ENCODE data around the gene ENDOU. TPM values are rescaled to one million over a fixed set of nuclear protein-coding genes. Genes with fewer than 3 reads are reported as not detected.

The ENDOU gene
- polyA plus RNA-seq, 3 donors, result 0.14 to 2.0 (median 0.54) TPM

DNA sequence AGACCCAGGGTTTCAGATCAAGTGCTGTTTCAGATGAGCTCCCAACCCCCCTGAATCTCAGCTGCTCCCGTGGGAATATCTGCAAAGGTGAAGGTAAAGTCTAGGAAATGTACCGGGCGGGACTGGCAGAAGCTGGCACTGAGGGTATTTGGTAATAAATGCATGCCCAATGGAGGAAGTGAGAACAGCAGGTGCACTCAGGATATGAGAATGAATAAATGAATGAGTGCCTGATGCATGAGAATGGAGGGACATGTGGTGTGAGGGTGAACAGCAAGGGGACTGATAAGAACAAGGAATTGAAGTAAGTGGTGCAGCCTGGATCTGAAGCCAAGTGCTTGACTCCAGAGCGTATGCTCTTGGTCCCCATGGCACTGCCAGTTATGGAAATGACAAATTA is 21.8 kb upstream of the ENDOU start:
- WGBS, 3 donors, result 78 to 85% (median 81%) methylated on average over 4 of the region's 4 CpGs
- no peak overlapping the region for H3K27ac ChIP-seq (ENCODE audit: low read depth, low read length)

DNA sequence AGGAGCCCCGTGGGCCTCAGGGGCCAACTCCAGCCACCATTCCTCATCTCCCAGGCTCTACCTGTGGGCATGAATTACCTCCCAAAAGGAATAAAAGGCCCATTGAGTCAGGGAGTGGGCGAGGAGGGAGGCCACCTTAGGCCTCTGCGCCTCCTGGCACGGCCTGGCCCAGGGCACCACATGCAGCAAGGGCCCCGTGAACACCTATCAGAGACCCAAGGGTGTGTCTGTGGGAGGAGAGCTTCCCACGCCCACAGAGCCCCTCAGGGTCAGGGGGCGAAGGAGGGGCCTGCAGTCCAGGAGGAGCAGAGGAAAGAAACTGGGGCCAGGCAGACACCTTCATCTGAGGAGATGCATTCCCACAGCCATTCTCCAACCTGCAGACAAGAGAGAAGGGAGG is 21.2 kb upstream of the ENDOU start:
- 84 to 92% (median 88%) methylated on average over 7 of the region's 7 CpGs for WGBS, 3 donors
- no peak overlapping the region for H3K27ac ChIP-seq (ENCODE audit: low read depth, low read length)

DNA sequence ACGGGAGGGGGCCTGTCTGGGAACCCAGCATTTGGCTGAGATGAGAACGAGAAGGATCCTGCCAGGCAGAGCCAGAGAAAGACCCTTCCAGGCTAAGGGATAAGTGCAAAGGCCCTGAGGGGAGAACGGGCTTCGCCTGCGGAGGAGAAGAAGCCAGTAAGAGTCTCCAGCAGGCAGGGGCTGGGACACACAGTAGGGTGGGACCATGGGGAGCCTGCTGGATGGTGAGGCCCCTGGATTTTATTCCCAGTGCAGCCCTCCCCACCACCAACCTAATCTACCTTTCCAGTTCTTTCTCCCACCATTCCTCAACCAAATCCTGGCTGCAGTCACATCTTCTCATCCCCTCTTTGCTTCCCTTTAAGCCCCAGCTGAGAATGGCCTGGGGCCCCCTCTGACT is 20.8 kb upstream of the ENDOU start:
- H3K27ac ChIP-seq (ENCODE audit: low read depth, low read length), result no peak overlapping the region
- 85 to 97% (median 88%) methylated on average over 5 of the region's 5 CpGs for WGBS, 3 donors

DNA sequence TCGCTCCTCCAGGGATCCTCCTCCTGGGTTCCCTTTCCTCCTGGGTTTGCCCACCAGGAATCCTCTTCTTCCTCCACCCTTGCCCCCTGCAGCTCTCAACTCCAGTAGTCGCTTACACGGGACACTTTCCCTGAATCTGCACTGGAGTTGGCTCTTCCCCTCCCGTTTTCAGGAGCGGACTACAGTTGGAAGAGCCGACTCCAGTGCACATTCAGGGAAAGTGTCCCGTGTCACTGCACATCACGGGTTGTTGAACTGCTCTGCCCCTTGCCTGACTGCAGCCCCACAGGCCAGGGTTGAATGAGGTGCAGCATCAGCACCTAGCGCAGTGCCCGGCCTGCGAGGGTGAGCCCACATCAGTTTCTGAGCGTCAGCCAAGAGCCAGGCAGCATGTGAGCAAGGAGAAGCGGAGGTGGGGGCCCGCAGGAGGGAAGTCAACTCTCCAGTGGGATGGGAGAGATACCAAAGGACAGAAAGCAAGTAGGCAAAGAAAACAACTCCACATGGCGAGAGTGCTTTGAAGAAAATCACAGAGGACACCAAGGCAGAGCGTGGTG is 20.3 kb upstream of the ENDOU start:
- no peak overlapping the region for H3K27ac ChIP-seq (ENCODE audit: low read depth, low read length)
- 81 to 87% (median 82%) methylated on average over 16 of the region's 16 CpGs for WGBS, 3 donors

DNA sequence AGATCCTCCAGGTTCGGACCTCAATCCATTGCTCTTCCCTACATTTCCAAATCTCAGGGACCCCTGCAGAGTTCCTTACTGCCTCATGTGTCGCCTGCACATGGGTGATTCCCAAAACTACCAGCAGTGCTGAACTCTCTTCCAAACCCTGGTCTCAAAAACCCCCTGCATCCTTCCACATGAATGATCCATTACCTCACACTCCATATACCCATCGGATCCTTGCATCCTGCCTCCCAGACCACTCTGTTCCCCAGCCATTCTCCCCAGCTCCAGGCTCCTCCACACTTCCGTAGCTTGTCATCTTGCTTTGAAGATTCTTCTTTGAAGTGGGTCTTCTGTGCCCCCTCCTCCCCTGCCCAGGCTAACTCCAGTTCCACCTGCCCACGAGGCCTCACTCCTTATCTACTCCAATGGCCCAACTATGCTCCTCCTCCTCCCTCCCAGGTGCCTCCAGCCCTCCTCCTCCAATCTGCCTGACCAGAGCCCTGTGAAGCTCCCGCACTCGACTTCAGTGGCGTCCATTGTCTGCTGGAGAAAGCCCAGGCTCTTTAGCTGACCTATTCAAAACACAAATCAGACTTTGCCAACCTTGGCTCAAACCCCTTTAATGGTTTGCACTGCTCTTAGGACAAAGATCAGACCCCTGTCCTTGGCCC is 19.6 kb upstream of the ENDOU start:
- 76 to 85% (median 82%) methylated on average over 8 of the region's 8 CpGs for WGBS, 3 donors
- H3K27ac ChIP-seq (ENCODE audit: low read depth, low read length), result no peak overlapping the region

DNA sequence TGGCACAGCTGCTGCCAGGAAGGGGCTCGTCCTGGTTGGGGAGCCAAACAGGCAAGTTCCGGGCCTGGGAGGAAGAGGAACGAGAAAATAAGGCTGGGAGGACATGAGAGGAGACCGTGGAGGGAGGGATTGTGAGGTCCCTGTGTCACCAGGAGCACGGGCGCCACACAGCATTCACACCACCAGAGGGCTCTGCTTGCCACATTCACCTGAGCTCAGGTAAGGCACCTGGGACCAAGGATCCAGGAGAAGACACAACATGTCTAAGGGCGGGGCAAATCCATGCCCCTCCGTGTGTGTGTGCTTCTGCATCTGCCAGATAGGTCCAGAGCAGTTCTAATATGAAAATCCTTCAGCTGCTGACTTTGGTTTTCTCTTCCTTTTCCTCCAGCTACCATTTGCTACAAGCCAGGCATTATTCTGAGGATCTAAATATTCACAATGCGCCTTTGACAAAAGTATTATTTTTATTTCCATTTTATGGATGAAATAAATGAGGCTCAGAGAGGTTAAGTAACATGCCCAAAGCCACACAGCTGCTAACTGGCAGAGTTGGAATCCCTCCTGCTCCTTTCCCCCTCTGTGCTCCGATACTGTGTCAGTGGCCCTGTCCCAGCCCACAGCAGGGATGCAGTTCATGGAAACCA is 18.8 kb upstream of the ENDOU start:
- H3K27ac ChIP-seq (ENCODE audit: low read depth, low read length), result no peak overlapping the region
- 32 to 59% (median 56%) methylated on average over 10 of the region's 10 CpGs for WGBS, 3 donors

DNA sequence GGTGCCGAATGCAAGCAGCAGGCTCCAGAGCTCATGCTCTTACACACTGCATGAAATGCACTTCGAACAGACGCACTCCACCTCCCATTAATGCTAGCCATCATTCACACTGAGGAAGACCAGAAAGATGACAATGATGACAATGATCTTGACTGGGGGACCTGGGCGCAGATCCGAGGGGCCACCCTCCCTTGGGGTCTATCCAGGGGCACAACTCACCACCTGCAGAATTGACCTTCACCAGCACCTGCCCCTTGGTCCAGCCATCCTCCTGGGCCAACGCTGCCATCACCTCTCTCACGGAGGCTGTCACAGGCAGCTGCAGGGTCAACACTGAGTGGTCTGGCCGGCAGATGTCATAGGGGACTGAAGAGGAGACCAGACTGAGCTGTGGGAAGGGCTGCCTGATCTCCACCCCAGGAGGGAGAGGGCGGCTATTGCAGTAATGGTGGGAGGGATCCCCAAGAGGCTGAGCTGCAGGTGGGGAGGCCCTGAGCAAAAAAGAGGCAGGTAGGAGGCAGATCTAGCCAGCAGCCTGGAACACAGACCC is 18.1 kb upstream of the ENDOU start:
- no peak overlapping the region for H3K27ac ChIP-seq (ENCODE audit: low read depth, low read length)
- WGBS, 3 donors, result 67 to 88% (median 87%) methylated on average over 9 of the region's 9 CpGs

DNA sequence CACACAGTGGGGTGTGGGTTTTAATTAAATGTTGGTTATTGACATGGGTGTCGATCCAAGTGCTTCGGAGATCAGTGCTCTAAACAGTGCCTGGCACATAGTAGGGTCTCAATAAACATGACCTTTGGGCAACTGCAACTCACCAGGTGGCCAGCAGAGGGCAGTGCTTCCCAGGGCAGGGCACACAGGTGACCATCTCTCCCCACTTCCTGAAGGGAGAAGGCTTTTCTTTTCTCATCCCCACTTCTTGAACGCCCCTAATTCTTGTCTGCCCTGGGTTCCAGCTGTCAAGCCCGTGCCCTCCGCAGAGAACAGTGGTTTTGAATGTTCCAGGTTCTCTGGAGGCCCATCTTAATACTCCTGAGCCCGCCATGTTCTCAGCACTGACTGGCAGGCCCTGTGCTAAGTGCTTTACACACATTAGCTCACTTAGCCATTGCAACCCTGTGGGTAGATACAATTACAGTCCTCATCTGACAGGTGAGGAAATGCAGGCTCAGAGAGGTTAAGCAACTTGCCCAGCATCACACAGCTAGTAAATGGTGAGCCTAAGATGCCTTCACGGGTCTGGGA is 17.0 kb upstream of the ENDOU start:
- no peak overlapping the region for H3K27ac ChIP-seq (ENCODE audit: low read depth, low read length)
- 63 to 70% (median 67%) methylated on average over 7 of the region's 7 CpGs for WGBS, 3 donors

DNA sequence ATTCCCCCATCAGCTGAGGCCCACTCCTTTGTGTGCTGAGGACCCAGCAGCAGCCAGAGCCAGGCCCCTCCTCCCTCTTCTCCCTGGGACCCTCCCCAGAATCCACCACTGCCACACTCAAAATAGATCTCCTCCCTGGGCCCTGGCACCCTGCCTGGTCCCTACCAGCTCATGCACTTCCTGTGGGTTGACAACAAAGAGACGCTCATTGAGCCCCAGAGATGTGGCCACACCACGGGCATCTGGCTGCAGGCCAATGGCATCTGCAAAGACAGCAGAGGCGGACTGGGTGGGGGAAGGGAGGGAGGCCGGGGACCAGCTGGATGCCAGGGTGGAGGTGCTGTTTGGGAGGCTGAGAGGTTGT is 16.0 kb upstream of the ENDOU start:
- WGBS, 3 donors, result 17 to 24% (median 17%) methylated on average over 4 of the region's 4 CpGs
- no peak overlapping the region for H3K27ac ChIP-seq (ENCODE audit: low read depth, low read length)

DNA sequence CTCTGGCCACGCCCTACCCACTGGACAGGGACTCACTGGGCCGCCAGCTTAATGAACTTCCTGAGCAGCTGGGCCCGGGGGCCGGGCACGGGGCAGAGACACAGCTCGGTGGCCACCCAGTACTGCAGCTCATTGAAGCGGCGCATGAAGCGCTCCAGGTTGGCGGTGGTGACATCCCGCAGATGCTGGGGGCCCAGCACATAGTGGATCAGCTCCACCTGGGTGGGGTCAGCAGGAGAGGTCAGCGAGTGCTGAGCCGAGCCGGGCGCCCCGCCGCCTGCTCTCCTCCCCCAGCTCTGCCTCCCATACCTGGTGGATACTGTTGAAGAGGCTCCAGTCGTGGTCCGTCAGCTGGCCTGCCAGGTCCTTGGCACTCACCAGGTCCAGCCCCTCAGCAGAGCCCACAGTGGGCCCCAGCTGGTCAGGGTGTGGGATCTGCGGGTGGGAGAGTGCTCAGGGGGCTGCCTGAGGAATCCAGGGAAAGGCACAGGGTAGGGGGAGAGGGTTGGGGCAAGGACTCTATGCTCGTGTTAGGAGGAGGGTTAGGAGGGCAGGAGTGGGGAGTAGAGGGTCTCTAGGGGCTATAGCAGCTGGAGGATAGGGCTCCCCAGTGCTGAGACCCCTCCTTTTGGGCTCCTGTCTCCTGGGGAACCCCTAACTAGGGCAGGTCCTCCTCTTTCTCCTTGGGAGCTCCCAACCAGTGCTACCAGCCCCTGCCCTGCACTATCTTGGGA is 15.5 kb upstream of the ENDOU start:
- 60 to 78% (median 63%) methylated on average over 21 of the region's 21 CpGs for WGBS, 3 donors
- no peak overlapping the region for H3K27ac ChIP-seq (ENCODE audit: low read depth, low read length)

DNA sequence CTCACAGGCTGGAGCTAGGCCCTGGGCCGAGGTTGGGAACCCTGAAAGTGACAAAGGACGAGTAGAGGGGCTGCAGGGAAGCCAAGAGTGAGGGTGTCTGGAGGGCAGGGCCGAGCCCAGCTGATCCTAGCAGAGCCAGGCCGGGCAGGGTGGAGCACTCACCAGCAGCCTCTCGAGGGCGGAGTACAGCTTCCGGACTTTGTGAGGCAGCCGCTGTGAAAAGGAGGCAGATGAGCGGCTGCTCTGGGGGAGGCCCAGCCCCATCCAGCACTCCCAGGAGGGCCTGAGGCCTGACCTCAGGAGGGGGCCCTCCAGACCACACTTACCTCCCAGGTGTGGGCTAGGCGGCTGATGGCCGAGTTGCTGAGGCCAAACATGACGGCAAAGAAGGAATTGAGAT is 14.7 kb upstream of the ENDOU start:
- 66 to 78% (median 71%) methylated on average over 12 of the region's 12 CpGs for WGBS, 3 donors
- no peak overlapping the region for H3K27ac ChIP-seq (ENCODE audit: low read depth, low read length)

DNA sequence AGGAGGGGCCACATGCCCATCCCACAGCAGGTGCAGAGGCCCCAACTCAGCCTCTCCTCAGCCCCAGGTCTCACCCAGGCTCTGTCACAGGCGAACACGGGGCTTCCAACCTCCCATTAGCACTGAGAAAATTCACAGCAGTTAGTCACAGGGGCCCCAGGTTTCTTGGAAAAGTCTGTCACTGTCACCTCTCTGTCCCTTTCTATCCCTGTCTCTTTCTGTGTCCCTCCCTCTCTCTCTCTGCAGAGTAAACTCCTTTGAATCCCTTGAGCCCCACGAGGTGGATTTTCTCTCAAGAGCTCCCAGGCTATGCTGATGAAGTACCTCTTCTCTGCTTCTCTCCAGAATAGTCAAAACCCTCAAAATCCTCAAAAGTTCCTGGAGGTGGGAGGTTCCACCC is 14.0 kb upstream of the ENDOU start:
- H3K27ac ChIP-seq (ENCODE audit: low read depth, low read length), result no peak overlapping the region
- 78 to 94% (median 90%) methylated on average over 3 of the region's 3 CpGs for WGBS, 3 donors

DNA sequence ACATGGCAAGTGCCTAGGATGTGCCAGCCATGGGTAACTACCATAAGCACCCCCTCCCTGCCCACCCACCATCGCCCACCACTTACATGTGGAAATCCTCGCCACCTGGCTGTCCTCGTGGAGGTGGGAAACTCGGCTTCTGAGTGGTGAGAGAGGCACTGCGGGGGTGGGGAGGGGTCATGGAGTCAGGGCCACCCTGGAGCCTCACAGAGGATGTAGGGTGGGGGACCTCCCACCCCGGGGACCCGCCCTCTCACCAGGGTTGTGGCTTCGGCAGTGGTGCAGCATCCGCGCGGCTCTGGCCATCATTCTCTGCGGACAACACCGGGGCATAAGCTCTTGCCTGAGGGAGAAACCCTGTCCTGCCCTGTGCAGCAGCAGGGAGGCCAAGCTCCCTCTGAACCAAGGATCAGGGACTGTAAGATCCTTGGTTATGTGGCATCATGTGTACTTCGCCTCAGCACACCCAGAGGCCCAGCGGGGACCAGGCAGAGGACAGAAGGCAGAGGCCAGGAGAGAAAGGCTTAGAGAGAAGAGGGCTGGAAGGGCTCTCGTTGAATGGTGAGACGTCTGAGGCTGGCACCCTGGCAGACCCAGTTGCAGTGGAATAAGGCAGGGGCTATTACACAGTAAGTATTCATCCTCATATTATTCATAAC is 12.8 kb upstream of the ENDOU start:
- H3K27ac ChIP-seq (ENCODE audit: low read depth, low read length), result no peak overlapping the region
- 84 to 89% (median 84%) methylated on average over 17 of the region's 17 CpGs for WGBS, 3 donors

DNA sequence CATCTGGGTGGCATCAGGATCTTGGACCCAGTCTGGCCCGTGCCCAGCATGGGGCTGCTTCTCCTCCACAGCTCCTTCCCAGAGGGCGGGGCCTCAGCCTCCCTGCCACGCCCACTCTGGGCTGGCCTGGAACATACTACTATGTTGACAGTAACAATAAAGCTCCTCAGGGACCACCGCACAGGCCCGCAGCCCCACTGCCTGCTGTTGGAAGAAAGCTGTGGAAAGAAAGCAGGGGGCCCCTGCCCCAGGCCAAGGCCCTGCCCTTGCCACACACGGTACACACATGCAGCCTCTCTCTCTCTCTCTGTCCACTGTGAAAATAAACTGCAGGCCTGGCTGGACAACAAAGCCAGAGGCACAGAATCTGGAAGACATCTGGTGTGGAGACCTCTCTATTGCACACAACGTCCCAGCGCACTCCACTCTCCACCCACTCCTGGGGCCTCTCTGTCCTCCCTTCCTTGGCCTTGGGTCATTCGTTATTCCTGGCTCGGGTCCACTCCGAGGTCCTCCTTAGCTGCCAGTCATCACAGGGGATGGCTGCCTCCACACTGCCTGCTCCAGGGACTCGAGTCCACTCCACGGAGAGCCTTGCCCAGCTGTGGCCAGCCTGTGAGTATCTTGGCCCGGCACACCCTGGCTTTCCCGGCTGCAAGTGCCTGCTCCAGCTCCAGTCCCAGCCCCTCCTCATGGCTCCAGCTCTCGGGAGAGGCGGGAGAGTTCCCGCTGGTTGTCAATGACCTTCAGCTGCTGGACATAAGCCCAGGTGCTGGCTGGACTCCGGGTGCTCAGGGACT is 11.8 kb upstream of the ENDOU start:
- WGBS, 3 donors, result 14 to 41% (median 31%) methylated on average over 19 of the region's 19 CpGs
- H3K27ac ChIP-seq (ENCODE audit: low read depth, low read length), result no peak overlapping the region

DNA sequence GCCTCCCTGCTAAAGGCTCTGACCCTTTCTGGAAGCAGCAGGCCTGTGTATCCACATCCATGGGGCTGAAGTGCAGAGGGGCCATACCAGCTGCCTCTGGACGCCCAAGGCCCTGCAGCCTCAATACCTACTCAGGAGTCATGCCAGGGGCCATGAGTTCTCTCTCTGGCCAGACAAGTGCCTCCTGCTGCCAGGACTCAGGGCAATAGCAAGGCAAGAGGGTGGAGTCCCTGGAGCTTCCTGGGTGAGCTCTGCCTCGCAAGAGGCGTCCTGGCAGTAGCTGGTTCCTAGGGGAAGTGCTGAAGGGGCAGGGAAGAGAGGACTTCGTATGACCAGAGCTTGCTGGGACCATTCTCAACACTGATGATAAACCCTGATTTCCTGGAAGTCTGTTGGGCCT is 10.9 kb upstream of the ENDOU start:
- 53 to 80% (median 53%) methylated on average over 4 of the region's 4 CpGs for WGBS, 3 donors
- H3K27ac ChIP-seq (ENCODE audit: low read depth, low read length), result no peak overlapping the region

DNA sequence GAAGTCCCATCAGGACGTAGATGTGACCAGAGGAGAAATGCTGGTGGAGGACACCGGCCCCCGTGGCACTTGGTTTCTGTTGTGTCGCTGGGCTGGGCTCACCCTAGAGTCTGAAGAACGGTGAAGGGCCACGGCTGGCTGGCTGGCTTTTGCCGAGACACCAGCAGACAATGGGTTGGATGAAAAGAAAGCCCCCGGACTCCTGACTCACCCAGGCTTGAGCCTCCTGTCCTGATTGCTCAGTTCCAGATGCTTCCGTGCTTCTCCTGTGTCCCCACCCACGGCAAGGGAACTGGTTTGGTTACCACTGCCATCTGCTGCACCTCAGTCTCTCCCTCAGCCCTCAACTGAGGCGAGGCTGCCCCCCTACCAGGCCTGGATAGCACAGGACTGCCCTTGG is 10.4 kb upstream of the ENDOU start:
- no peak overlapping the region for H3K27ac ChIP-seq (ENCODE audit: low read depth, low read length)
- WGBS, 3 donors, result 86 to 93% (median 90%) methylated on average over 11 of the region's 11 CpGs

DNA sequence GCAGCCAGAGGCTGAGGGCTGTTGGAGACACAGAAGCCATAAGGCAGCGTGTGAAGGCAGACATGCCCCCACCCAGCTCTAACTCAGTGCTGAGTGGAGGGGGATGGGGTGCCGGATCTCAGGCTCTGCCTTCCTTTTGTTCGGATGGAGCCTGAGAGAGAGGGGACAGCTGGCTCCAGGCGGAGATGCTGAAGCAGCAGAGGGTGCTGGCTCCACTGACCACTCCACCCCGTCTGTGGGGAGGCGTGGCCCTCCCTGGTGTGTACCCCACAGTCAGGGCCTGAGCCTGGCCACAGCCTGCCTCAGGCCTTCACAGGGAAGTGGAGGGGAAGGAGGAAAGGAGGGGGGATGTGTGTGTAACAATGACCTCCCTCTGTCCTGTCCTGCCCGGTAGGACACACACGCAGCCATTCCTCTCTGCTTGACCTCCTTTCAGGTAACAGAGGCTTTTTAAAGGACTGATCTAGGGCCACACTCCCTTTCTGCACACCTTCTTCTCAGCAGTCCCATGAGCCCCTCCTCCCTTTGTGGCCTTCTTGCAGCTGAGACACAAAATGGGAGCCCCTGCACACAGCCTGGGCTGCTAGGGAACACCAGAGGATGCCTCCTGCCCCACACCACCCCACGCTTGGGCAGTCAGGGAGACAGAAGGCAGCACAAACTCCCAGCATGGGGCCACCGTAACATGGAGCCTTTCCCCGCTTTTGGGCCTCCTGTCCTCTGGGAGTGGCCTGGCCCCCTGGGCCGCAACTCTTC is 9.6 kb upstream of the ENDOU start:
- no peak overlapping the region for H3K27ac ChIP-seq (ENCODE audit: low read depth, low read length)
- 72 to 87% (median 73%) methylated on average over 11 to 12 of the region's 12 CpGs for WGBS, 3 donors

Measured in adipose tissue (tissue), 3 donors.